Ovary (tissue), 9 donors: ENCODE results near the gene TNFRSF21. TPM values are rescaled to one million over a fixed set of nuclear protein-coding genes. Genes with fewer than 3 reads are reported as not detected.
"Not testable (repeated sequence)": the region's sequence is repeated elsewhere in the genome, so short reads cannot be mapped to it uniquely, and the experiment has no call there.

ENCODE experiments used
- DNase-seq, 5 donors: peaks; one replicate each; pipeline ENCODE4 v3.0.0-alpha.2; 2019 to 2020
- H3K27ac ChIP-seq, 2 donors: fragments of 200-600 bp; one replicate each; pipeline versions ENCODE4 v1.5.1 to v1.8.0; 2019 to 2022
- H3K27me3 ChIP-seq: fragments of 200-600 bp; one replicate; pipeline ENCODE4 v1.8.0; 2022
- H3K36me3 ChIP-seq: fragments of 200-600 bp; sonication (generic); one replicate; pipeline ENCODE4 v1.5.1; 2019
- H3K4me1 ChIP-seq: one replicate; pipeline ENCODE4 v1.8.1; 2013; ENCODE audit warnings: mild to moderate bottlenecking, moderate library complexity; ENCODE audit not compliant: insufficient read depth
- H3K4me3 ChIP-seq: fragments of 200-600 bp; sonication (generic); one replicate; pipeline ENCODE4 v1.5.1; 2017
- H3K9me3 ChIP-seq, 2 donors: fragments of 200-600 bp in 1 of 2; sonication (generic) in 1 of 2; one replicate each; pipeline versions ENCODE4 v1.5.1 to v1.8.1; 2013 to 2019; ENCODE audit warnings: mild to moderate bottlenecking in 1 of 2, moderate library complexity in 1 of 2
- CTCF ChIP-seq, 3 donors: fragments of 450-650 bp in 2 of 3; fragments of 200-600 bp in 1 of 3; IDR thresholded peaks; one replicate each; pipeline versions ENCODE4 v1.5.1 to v1.8.0; 2016 to 2022; ENCODE audit warnings: antibody characterized with exemption in 3 of 3, mild to moderate bottlenecking in 1 of 3
- EP300 ChIP-seq: sonication (generic); formaldehyde crosslinking; IDR thresholded peaks from one replicate; pipeline ENCODE4 v1.6.1; 2017; ENCODE audit warnings: antibody characterized with exemption
- POLR2A ChIP-seq: fragments of 450-650 bp; IDR thresholded peaks from one replicate; pipeline ENCODE4 v1.6.1; 2017; ENCODE audit warnings: antibody characterized with exemption, mild to moderate bottlenecking, moderate library complexity
- WGBS, 3 donors: extraction: QIAGEN DNeasy Blood & Tissue Kit in 1 of 3; methylation state at CpG; one replicate each; pipeline versions ENCODE4 v1.1.5 to v1.1.7; 2013 to 2017; 5-methylcytosine and 5-hydroxymethylcytosine counted together
- intact Hi-C, 4 donors: fragments of 100-400 bp; cut with DNase I; formaldehyde crosslinking; loops; one replicate each; pipeline versions ENCODE4 v1.11.0 to v1.15.1; 2022 to 2023
- polyA plus RNA-seq, 2 donors: library from polyadenylated mRNA; stranded (reverse); fragments of 200-250 nt in 1 of 2; fragments of 350-450 nt in 1 of 2; fragmentation: Illumina TruSeq in 1 of 2; extraction: RNeasy Lipid Tissue Mini Kit (QIAGEN cat#74804) in 1 of 2; gene quantifications; one replicate each; pipeline ENCODE4 v1.2.3, GENCODE V29; 2013 to 2014
- total RNA-seq, 7 donors: library from RNA; depleted of rRNA in 2 of 7; stranded (reverse); fragments of >200 nt in 2 of 7; fragmentation: NEBNext Ultra II Directional in 3 of 7; extraction: Animal tissue kit (Norgen Biotek cat#: 25700) in 3 of 7; gene quantifications; one replicate each; pipeline versions ENCODE4 v1.1.0 to v1.2.4, GENCODE V29; 2016 to 2023
- donor health status: DM: no; HTN: no; CAD: no; lungs with moderate emphysema.
- donor health status: DM: no; HTN: no; CAD: no.
- donor health status: Bipolar disorder and iron deficiency.
- donor health status: DM: yes; HTN: yes; CAD: no.
- donor health status: DM: no; HTN: no; CAD: no.
- donor health status: DM: yes; HTN: yes; CAD: no.

Gene TNFRSF21
- total and polyA plus RNA-seq, 9 donors: 4.9 to 18.3 (median 13.5) TPM

DNA sequence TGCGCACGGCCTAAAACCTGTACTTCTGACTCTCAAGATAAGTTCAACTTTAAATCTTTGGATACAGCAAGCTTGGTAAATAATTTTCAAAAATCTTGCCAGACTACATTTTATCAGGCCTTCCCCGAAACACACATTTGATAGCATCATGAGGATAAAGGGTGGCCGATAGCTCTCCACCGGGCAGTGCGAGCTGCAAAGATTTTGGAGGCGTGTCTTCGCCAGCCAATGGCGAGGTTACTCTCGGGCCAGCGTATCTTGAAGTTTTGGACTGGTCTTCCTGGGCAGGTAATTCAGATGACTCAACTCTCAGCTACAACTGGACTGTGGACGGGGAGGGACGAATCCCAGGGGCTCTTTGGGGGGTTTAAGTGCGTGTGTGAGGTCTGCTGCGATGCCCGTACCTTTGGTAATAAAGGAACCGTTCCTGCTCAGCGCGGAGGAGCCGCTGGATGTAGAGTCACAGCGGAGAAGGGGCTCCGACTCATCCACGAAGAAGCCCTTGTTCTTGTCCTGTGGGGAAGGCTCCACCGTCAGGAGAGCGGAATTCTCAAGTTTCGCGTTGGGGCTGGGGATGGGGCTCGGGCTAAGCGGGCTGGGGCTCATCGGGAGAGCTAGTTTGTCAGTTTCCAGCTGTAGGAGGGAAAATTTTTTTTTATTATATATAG is 75.3 kb downstream of the TNFRSF21 start:
- H3K4me1 ChIP-seq: no peaks in the 10 kb centered on the region
- WGBS, 3 donors: 95 to 96% (median 95%) methylated on average over 30 of the region's 30 CpGs
- no peak overlapping the region for H3K4me3 ChIP-seq
- no peaks in the 10 kb centered on the region for H3K27me3 ChIP-seq
- H3K9me3 ChIP-seq: no peaks in the 10 kb centered on the region
- H3K36me3 ChIP-seq: no peaks in the 10 kb centered on the region
- intact Hi-C loops: loop anchor here in 1 of 4 donors (10.0 kb wide), 1 partner anchor 70 kb away; the partner anchor contains the start of gene TNFRSF21
- TF ChIP-seq CTCF (IDR thresholded peaks at IDR 0.05): no peak
- no peak for DNase-seq
- H3K27ac ChIP-seq: no peak overlapping the region

DNA sequence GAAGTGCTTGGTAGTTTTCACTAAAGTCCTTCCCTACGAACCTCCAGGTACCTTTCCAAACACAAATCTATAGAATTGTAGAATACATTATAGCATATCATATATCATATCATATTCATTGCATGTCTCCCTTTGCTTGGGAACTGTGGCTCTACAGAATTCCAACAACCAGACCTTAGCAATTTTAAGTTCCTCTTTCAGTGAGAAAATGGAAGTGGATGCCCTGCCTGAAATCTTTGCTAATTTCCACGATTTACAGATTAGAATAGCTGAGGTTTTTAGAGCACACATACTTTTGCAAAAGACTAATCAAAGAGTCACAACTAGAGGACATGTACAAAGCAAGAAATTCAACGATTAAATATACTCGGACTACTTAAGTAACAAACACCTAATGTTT is 78.6 kb downstream of the TNFRSF21 start:
- DNase-seq: no peak
- intact Hi-C loops: loop anchor here in 1 of 4 donors (10.0 kb wide), 1 partner anchor 74 kb away; the partner anchor contains the start of gene TNFRSF21
- no peaks in the 10 kb centered on the region for H3K27me3 ChIP-seq
- no peaks in the 10 kb centered on the region for H3K36me3 ChIP-seq
- no peak overlapping the region for H3K4me3 ChIP-seq
- no peak for TF ChIP-seq POLR2A
- TF ChIP-seq CTCF (IDR thresholded peaks at IDR 0.05): no peak
- no peak for TF ChIP-seq EP300
- H3K9me3 ChIP-seq: no peaks in the 10 kb centered on the region
- WGBS, 3 donors: 89 to 94% (median 90%) methylated on average over 4 of the region's 4 CpGs
- H3K27ac ChIP-seq: no peak overlapping the region
- H3K4me1 ChIP-seq: no peaks in the 10 kb centered on the region

DNA sequence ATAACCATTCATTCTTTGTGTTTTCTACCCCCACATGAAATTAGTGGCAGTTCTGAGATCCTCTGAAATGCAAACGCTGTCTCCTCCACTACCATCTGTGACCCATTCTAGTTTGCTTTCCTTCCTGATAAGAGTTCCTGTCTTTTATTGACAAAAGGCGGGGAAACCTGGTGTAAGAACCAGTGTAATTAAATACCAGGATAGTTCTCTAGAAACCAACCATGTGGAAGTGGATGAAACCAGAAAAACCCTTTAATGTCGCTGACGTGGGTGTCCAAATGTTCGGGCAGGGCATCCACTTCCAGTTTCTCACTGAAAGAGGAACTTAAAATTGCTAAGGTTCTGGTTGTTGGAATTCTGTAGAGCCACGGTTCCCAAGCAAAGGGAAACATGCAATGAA is 79.1 kb downstream of the TNFRSF21 start:
- 87 to 88% (median 88%) methylated on average over 6 of the region's 6 CpGs for whole genome bisulfite sequencing, 3 donors
- intact Hi-C loops: loop anchor here in 1 of 4 donors (10.0 kb wide), 1 partner anchor 74 kb away; the partner anchor contains the start of gene TNFRSF21
- no peak for DNase-seq

DNA sequence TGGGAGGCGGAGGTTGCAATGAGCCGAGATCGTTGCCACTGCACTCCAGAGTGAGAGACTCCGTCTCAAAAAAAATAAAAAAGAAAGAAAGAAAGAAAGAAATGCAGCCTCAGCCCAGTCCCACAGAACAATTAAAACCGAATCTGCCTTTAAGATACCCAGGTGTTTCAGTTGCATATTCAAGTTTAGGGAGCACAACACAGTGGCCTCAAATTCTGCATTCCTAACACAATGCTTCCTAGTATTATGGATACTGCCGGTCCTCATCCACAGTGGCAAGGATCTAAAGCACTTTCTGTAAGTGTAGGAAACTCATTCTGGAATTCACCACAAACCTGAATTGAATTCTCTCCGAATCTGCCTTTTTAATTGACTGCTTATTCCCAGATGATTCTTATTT is 80.5 kb downstream of the TNFRSF21 start:
- DNase-seq: no peak
- Histone ChIP-seq H3K27ac (no peak overlapping the region), H3K9me3 (no peaks in the 10 kb centered on the region), H3K36me3 (no peaks in the 10 kb centered on the region), H3K4me3 (no peak overlapping the region), H3K4me1 (no peaks in the 10 kb centered on the region), H3K27me3 (no peaks in the 10 kb centered on the region)
- TF ChIP-seq POLR2A (no peak), CTCF (IDR thresholded peaks at IDR 0.05) (no peak), EP300 (no peak)
- WGBS, 3 donors: 93 to 95% (median 94%) methylated on average over 7 of the region's 7 CpGs
- intact Hi-C loops: no loop called here

More for the DNA sequence above, 79.1 kb downstream of the TNFRSF21 start:
- no peaks in the 10 kb centered on the region for H3K9me3 ChIP-seq
- no peaks in the 10 kb centered on the region for H3K36me3 ChIP-seq
- no peak overlapping the region for H3K4me3 ChIP-seq
- H3K27me3 ChIP-seq: no peaks in the 10 kb centered on the region
- no peaks in the 10 kb centered on the region for H3K4me1 ChIP-seq
- H3K27ac ChIP-seq: no peak overlapping the region
- TF ChIP-seq POLR2A (no peak), EP300 (no peak), CTCF (IDR thresholded peaks at IDR 0.05) (no peak)

DNA sequence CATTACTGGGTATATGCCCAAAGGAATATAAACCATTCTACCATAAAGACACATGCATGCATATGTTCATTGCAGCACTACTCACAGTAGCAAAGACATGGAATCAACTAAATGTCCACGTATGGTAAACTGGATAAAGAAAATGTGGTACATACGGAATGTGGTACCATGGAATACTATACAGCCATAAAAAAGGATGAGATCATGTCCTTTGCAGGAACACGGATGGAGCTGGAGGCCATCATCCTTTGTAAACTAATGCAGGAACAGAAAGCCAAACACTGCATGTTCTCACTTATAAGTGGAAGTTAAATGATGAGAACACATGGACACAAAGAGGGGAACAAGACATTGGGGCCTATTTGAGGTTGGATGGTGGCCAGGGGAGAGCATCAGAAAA is 81.6 kb downstream of the TNFRSF21 start:
- H3K9me3 ChIP-seq, H3K4me1 ChIP-seq, intact Hi-C loops, H3K27ac ChIP-seq, DNase-seq, H3K4me3 ChIP-seq, H3K27me3 ChIP-seq, H3K36me3 ChIP-seq: not testable (repeated sequence)
- 95 to 98% (median 95%) methylated on average over 3 of the region's 3 CpGs for WGBS, 3 donors

DNA sequence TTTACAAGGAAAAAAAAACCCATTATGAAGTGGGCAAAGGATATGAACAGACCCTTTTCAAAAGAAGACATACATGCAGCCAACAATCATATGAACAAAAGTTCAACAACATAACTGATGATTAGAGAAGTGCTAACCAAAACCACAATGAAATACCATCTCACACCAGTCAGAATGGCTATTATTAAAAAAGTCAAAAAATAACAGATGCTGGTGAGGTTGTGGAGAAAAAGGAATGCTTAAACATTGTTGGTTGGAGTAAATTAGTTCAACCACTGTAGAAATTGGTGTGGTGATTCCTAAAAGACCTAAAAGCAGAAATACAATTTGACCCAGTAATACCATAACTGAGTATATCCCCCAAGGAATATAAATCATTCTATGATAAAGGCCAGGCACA is 86.5 kb downstream of the TNFRSF21 start:
- H3K27me3 ChIP-seq, H3K27ac ChIP-seq, intact Hi-C loops, H3K4me3 ChIP-seq, H3K4me1 ChIP-seq, H3K9me3 ChIP-seq, DNase-seq, H3K36me3 ChIP-seq: not testable (repeated sequence)
